Esophagus muscularis mucosa (tissue), 4 donors: ENCODE results near the gene TBCB.

Experiments used
- EP300 ChIP-seq: sonication (generic); formaldehyde crosslinking; IDR thresholded peaks from one replicate; pipeline ENCODE4 v1.6.1; 2017; ENCODE audit warnings: antibody characterized with exemption
- POLR2A ChIP-seq: fragments of 450-650 bp; IDR thresholded peaks from one replicate; pipeline ENCODE4 v1.6.1; 2017; ENCODE audit warnings: antibody characterized with exemption, moderate library complexity, mild to moderate bottlenecking, low read depth
- POLR2AphosphoS5 ChIP-seq, 2 donors: sonication (generic); formaldehyde crosslinking; IDR thresholded peaks; one replicate each; pipeline ENCODE4 v1.6.1; 2017; ENCODE audit warnings: antibody characterized with exemption in 2 of 2
- TF ChIP-seq, protein P1 (sequence below), 3 experiments: fragments of 200-600 bp in 2 of 3; fragments of 450-650 bp in 1 of 3; sonication (generic) in 2 of 3; IDR thresholded peaks; one replicate each; pipeline ENCODE4 v1.5.1; 2017 to 2019; ENCODE audit warnings: antibody characterized with exemption in 3 of 3, mild to moderate bottlenecking in 2 of 3, moderate library complexity in 1 of 3

DNA sequence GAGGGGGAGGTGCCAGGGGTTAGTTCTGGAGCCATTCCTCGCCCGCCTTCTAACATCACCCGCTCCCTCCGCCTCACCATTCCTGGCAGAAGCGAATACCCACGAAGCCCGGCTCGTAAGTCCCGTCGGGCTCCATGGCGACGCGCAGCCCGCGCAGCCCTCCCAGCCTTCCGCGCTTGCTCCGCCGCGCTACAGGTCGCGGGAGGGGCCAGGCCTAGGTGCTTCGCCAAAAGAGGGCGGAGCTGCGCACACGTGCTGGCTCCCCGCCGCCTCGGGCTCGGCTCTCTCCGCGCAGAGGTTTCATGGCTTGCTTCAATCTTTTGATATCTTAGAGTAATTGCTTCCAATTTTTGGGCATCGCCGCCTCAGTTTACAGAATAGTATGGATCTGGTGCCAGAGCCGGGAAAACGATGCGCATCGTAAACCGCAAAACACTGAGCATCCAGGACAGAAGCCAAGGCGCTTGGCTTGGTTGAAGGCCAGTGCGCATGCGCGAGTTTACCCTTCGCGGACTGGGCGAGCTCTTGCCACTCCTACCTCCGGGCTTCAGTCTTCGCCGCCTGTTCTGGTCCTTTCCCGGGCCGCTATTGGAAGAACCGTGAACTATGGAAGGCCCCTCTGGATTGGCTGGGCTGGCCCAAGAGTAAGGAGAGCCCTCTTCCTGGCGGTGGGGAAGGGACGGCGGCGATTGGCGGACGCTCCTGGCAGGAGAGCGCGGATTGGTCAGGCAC is 381 bp upstream of the TBCB start, which contains the start of gene POLR2I:
- TF ChIP-seq, protein P1, sequence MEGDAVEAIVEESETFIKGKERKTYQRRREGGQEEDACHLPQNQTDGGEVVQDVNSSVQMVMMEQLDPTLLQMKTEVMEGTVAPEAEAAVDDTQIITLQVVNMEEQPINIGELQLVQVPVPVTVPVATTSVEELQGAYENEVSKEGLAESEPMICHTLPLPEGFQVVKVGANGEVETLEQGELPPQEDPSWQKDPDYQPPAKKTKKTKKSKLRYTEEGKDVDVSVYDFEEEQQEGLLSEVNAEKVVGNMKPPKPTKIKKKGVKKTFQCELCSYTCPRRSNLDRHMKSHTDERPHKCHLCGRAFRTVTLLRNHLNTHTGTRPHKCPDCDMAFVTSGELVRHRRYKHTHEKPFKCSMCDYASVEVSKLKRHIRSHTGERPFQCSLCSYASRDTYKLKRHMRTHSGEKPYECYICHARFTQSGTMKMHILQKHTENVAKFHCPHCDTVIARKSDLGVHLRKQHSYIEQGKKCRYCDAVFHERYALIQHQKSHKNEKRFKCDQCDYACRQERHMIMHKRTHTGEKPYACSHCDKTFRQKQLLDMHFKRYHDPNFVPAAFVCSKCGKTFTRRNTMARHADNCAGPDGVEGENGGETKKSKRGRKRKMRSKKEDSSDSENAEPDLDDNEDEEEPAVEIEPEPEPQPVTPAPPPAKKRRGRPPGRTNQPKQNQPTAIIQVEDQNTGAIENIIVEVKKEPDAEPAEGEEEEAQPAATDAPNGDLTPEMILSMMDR (IDR thresholded peaks at IDR 0.05) = no peak
- TF ChIP-seq POLR2A (peak; percentile 65), EP300 (no peak), POLR2AphosphoS5 (IDR thresholded peaks at IDR 0.05) (peak; percentile 89 to 94)
